Mesothelial cell of epicardium (in vitro differentiated cells): ENCODE measurements around the gene LIG1. TPM values are rescaled to one million over a fixed set of nuclear protein-coding genes. Genes with fewer than 3 reads are reported as not detected.

Experiments used
- DNase-seq, 2 experiments: peaks; one replicate each; pipeline ENCODE4 v3.0.0; 2021; ENCODE audit warnings: low spot score in 2 of 2; ENCODE audit not compliant: unreplicated experiment in 2 of 2
- H3K27ac Mint-ChIP-seq: 2 replicates; pipeline ENCODE4 v1.8.0; 2021; ENCODE audit warnings: mixed read lengths
- H3K27me3 Mint-ChIP-seq: 2 replicates; pipeline ENCODE4 v1.8.0; 2021; ENCODE audit warnings: low read depth, mixed read lengths
- H3K36me3 Mint-ChIP-seq: 2 replicates; pipeline ENCODE4 v1.8.0; 2021; ENCODE audit warnings: mixed read lengths
- H3K4me1 Mint-ChIP-seq: 2 replicates; pipeline ENCODE4 v1.8.0; 2021; ENCODE audit warnings: mixed read lengths
- H3K4me3 Mint-ChIP-seq: 2 replicates; pipeline ENCODE4 v1.8.0; 2021; ENCODE audit warnings: mild to moderate bottlenecking, moderate library complexity, mixed read lengths
- H3K9me3 Mint-ChIP-seq: 2 replicates; pipeline ENCODE4 v1.8.0; 2021; ENCODE audit warnings: mixed read lengths
- total RNA-seq: library from RNA; stranded (reverse); gene quantifications from 3 replicates; pipeline ENCODE4 v1.2.1, GENCODE V29; 2021
- TF ChIP-seq, protein P1 (sequence below): fragments of 200-600 bp; sonication (generic); IDR thresholded peaks from one replicate; pipeline ENCODE4 v1.5.0; 2021; ENCODE audit warnings: antibody characterized with exemption; ENCODE audit not compliant: unreplicated experiment

The LIG1 gene
- total RNA-seq, 1 donor from 2014 or later: 66.5 TPM

DNA sequence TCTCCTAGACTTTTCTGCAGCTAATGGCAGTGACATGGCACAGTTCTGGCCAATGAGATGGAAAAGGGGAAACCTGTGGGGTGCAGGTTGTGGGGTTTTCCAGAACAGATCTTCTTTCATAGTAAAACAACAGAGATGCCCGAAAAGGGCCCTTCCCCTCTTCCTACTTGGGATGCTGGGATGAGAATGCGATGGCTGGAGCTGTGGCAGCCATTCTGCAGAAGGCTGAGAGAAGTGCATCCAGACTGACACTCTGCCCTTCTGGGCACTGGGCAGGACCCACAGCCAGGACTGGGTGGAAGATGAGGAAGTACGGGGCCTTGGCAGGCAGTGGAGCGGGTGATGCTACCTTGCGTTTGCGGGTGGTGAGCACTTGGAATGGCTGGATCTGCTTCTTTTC is 42.6 kb downstream of the LIG1 start:
- peaks cover 55% of the 10 kb centered on the region for H3K36me3 Mint-ChIP-seq
- TF ChIP-seq, protein P1, sequence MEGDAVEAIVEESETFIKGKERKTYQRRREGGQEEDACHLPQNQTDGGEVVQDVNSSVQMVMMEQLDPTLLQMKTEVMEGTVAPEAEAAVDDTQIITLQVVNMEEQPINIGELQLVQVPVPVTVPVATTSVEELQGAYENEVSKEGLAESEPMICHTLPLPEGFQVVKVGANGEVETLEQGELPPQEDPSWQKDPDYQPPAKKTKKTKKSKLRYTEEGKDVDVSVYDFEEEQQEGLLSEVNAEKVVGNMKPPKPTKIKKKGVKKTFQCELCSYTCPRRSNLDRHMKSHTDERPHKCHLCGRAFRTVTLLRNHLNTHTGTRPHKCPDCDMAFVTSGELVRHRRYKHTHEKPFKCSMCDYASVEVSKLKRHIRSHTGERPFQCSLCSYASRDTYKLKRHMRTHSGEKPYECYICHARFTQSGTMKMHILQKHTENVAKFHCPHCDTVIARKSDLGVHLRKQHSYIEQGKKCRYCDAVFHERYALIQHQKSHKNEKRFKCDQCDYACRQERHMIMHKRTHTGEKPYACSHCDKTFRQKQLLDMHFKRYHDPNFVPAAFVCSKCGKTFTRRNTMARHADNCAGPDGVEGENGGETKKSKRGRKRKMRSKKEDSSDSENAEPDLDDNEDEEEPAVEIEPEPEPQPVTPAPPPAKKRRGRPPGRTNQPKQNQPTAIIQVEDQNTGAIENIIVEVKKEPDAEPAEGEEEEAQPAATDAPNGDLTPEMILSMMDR: no peak
- no peak for DNase-seq
- H3K27ac Mint-ChIP-seq: no peak overlapping the region
- no peaks in the 10 kb centered on the region for H3K4me1 Mint-ChIP-seq
- no peak overlapping the region for H3K4me3 Mint-ChIP-seq
- H3K27me3 Mint-ChIP-seq: no peaks in the 10 kb centered on the region
- H3K9me3 Mint-ChIP-seq: peaks cover 3% of the 10 kb centered on the region

DNA sequence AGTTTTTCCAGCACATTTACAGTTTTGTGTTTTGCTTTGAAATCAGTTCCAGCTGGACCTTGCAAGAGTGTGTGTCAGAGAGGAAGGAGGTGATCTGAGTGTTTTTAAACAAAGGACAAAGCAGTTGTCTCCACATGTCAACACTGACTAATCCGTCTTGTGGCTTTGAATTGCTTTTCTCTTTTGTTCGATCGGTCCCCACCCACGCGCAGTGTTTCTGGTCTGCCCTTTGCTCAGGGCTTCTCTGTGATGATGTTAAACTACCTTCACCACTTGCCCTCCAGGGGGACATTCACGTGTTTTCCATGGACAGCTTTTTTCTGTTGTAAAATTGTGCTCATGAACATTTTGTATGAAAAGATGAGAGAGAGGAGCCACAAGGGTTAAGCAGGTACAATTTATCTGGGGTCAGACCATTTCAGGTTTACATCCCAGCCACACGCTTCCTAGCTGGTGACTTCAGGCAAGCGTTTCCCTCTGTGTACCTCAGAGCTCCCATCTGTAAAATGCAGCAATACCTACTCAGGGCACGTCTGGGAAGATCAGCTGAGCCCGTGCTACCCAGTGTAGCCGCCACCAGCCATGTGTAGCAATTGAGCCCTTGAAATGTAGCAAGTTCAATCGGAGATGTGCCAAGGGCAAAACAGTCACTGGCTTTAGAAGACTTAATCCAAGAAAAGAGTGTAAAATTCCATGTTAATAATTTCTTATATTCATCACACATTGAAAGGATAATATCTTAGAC is 46.1 kb downstream of the LIG1 start:
- TF ChIP-seq, protein P1: no peak
- H3K9me3 Mint-ChIP-seq: peaks cover 3% of the 10 kb centered on the region
- no peak overlapping the region for H3K4me3 Mint-ChIP-seq

DNA sequence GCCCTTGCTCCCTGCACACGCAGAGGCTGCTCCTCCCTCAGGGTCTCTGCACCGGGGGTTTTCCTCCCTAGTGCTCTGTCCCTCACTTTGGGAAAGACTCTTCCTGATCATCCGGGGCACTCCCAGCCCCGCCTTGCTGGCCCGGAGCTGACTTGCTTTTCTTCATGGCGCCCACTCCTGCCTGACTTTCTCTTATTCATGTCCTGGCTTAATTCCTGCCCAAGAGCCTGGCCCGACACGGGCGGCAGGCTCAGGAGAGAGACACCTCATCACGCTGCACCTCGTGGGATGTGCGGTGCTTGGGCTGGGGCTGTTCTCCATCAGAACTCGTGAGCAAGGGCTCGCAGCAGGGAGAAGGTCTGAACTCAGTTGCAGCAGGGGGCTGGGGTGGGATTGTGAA is 47.7 kb downstream of the LIG1 start:
- no peak overlapping the region for H3K27ac Mint-ChIP-seq
- TF ChIP-seq, protein P1: no peak
- H3K4me1 Mint-ChIP-seq: no peaks in the 10 kb centered on the region
- no peaks in the 10 kb centered on the region for H3K27me3 Mint-ChIP-seq
- H3K4me3 Mint-ChIP-seq: no peak overlapping the region
- H3K9me3 Mint-ChIP-seq: no peaks in the 10 kb centered on the region
- H3K36me3 Mint-ChIP-seq: peaks cover 56% of the 10 kb centered on the region
- no peak for DNase-seq

More for the DNA sequence above, 46.1 kb downstream of the LIG1 start:
- no peaks in the 10 kb centered on the region for H3K27me3 Mint-ChIP-seq
- no peak for DNase-seq
- H3K36me3 Mint-ChIP-seq: peaks cover 60% of the 10 kb centered on the region
- no peak overlapping the region for H3K27ac Mint-ChIP-seq
- H3K4me1 Mint-ChIP-seq: no peaks in the 10 kb centered on the region

DNA sequence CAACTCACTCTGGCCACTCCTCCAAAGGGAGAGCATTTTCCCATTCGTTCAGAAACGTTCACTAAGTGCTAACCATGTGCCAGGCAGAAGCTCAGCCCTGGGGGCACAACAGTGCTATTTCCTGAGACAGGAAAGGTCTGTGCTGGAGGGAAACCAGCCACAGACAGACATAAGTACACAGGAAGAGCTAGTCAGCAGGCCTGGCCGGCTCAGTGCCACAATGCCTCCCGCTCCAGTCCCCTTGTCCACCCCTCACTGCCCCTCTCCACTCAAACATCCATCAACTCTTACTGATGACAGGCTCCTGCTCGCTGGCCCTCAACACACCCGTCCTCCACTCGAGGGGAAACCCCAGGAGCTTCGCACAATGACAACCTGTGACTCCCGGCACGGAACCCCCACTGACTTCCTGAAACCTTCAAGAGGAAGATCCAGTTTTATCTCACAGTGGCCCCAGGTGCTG is 48.2 kb downstream of the LIG1 start:
- no peaks in the 10 kb centered on the region for H3K27me3 Mint-ChIP-seq
- H3K4me1 Mint-ChIP-seq: no peaks in the 10 kb centered on the region
- no peak overlapping the region for H3K27ac Mint-ChIP-seq
- peaks cover 53% of the 10 kb centered on the region for H3K36me3 Mint-ChIP-seq
- TF ChIP-seq, protein P1: no peak
- no peak overlapping the region for H3K4me3 Mint-ChIP-seq
- DNase-seq: no peak
- no peaks in the 10 kb centered on the region for H3K9me3 Mint-ChIP-seq

DNA sequence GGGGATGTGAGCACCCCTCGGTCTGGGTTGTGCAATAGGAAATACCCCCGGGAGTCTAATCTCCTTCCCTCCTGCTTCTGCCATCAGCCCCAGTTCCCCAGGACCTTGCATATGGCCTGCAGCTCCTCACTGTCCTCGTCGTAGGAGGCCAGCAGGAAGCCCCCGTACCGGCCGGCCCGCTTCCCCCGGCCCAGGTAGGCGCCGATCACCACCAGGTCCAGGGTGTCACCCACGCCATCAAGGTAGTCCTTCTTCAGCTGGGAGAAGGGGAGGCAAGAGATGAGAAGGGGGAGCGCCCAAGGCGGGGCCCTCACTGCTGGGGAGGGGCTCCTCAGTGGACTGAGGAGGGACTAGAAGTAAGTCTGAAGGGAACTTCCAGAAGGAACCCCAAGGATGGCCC is 49.1 kb downstream of the LIG1 start:
- no peaks in the 10 kb centered on the region for H3K27me3 Mint-ChIP-seq
- H3K4me3 Mint-ChIP-seq: no peak overlapping the region
- H3K4me1 Mint-ChIP-seq: no peaks in the 10 kb centered on the region
- peaks cover 49% of the 10 kb centered on the region for H3K36me3 Mint-ChIP-seq
- no peak overlapping the region for H3K27ac Mint-ChIP-seq
- TF ChIP-seq, protein P1: no peak
- H3K9me3 Mint-ChIP-seq: no peaks in the 10 kb centered on the region
- DNase-seq: no peak
